Stimulated activated naive CD4-positive, alpha-beta T cell treated with Interleukin-2 at 50 U/mL for 16 hours (primary cell): ENCODE measurements around the gene FMNL2.

Source experiments
- DNase-seq: peaks from one replicate; lab custom pipeline; 2025; lab: John Stamatoyannopoulos, UW

FMNL2 gene

DNA sequence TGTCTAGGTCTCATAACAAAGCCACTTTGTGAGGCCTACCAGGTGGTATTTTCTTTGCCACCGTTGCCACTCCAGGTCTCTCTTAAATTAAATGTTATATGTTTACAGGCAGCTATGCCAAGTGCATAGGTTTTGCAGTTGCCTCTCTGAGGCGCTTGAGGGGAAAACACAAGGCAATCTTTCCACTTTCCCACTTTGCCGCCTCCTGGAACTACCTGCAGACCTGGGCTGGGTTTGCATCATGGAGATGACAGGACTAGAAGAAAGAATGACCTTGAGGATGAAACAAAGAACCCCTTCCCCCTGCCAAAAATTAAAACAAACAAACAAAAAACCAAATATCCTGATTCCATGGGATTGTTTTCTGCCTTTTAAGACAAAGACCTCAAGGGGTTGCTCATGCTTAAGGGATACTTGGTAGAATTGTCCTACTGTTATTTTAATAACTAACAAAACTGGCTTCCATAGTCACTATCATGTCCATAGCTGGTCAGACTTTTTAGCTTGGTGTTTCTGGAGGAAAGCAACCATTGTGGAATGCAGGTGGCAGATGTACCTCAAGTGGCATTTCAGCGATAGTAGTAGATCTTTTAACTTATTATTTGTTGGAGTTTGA, 222.4 kb downstream of the FMNL2 start:
- no peak for DNase-seq

DNA sequence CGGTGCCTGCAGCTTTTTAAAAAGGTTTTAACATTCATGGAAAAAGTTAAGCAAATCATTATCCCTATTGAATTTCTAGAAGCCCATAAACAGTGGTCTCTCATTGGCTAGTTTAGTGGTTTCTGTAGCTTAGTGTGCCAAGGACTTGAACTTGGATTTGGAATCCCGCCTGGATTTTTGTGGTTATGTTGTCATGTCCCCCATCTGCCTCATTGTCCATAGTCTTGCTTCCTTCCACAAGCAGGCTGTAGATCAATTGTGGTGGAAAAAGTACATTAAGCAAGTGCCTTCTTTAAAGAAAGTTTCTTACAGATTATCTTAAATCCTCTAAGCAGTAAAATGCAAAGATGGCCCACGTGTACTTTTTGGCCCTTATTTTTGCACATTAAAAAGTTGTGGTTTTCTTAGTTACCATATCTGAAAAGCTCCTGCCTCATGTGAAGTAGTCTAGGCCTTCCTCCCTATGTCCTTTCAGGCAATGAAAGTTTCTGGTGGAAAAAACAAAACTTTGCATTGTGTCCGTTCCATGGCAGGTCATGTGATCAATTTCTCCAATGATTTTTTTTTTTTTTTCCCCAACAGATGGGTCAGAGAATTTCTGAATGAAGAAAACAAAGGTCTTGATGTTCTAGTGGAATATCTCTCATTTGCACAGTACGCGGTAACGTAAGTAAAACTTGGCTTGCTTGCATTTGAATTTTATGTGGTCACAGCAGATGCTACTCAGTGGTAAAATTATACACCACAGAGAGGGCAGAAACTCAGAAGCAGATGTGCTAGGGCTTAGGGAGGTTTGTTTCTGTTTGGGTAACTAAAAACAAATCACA, 223.4 kb downstream of the FMNL2 start:
- DNase-seq: no peak

DNA sequence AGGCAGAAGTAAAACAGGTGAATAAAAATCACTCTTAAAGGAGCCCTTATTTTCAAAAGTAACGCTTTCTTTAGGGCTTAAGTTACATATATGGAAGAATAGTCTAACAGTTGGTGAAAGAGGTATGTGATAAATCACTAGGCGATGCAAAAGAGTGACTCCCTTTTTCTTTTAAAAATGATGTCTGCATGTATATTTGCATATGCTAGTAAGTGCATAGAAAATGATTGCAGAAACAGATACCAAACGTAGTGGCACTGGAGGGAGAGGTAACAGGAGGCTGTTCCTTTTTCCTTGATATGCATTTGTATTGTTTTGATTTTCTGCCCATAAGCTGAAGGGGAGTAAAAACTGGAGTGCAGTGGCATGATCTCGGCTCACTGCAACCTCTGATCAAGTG, 224.0 kb downstream of the FMNL2 start:
- DNase-seq: no peak

DNA sequence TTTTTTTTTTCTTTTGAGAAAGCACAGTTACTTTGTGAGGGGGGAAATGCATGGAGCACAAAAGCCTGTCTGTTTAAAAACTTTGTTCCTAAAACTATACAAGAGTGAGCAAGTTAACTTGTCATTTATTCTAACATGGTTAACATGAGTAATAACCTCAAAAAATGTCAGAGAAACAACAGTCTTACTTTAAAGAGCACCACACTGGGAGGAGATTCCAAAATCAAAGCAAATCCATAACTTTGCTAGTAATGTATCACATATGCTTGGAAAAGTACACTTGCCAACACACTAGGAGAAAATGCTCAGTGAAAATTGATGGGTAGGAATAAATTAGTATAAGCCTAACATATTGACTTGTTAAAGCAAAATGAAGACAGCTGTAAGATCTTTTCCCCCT, 225.2 kb downstream of the FMNL2 start:
- no peak for DNase-seq

DNA sequence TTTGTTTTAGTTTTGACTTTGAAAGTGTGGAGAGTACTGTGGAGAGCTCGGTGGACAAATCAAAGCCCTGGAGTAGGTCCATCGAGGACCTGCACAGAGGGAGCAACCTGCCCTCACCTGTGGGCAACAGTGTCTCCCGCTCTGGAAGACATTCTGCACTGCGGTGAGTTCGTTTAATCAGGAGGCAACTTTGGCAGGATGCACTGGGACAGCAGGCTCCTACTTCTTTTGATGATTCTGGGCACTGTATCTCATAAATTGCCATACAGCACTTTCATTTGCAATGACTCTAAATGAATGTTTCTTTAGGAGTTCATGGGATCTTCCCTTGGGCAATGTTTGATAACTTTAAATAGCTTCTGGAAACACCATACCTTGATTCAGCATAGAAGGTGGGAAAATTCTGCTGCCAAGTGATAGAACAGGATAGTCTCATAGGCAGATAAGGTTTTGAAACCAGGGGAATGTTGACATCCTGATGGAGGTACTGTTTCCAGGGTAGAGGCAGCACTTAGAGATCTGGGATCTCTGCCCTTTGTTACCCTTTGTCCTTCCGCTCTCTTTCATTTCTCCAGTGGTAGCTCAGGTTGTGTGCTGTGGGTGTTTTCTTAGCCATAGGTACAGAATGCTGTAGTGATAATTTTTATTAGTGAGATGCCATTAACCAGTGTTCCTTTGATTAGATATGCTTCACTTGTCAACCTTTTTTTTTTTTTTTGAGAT, 226.1 kb downstream of the FMNL2 start:
- DNase-seq: no peak

DNA sequence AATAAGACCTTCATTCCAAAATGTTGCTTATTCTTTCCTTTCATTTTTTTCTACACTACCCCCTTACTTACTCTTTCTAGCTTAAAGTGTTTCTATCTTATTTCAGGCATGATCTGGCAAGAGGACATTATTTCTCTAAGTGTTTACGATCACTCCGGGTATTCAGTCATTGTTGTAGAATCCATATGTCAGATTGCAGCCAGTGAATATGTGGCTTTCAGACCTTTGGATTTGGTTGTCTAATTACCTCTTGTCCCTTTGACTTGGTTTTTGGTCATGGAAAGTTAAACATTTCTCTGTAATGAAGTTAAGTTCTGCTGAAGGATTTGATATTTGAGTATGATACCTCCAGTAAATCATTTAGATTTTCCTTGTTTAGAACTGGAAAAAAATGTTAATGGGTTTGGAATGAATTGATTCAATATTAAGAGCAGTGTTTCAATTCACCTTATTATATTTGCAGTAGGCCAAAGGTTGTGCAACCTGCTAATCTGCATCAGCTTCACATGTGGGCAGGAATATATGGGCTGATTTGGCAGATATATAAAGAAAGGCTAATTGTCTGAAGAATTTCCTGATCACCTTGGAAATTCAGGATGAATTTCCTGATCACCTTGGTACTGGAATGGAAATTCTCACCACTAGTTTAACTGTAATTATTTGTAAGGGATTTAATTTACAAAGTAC, 227.4 kb downstream of the FMNL2 start:
- DNase-seq: no peak

DNA sequence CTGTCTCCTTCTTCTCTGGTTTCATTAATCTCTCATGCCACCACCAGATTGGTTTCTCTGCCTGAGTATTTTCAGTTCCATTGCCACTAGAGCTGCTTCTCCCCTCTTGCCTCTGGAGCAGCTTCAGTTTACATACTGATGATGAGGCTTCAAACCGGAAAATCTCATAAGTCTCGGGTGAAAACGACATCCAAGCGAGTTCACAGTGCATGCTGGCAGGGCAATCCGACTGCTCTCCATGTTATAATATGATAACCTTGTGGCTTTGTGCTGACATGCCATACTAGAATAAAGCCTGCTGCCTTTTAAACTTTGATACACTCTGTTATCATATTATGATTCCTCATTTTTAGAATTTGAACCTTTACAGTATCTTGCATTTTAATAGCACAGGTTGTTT, 228.8 kb downstream of the FMNL2 start:
- no peak for DNase-seq

DNA sequence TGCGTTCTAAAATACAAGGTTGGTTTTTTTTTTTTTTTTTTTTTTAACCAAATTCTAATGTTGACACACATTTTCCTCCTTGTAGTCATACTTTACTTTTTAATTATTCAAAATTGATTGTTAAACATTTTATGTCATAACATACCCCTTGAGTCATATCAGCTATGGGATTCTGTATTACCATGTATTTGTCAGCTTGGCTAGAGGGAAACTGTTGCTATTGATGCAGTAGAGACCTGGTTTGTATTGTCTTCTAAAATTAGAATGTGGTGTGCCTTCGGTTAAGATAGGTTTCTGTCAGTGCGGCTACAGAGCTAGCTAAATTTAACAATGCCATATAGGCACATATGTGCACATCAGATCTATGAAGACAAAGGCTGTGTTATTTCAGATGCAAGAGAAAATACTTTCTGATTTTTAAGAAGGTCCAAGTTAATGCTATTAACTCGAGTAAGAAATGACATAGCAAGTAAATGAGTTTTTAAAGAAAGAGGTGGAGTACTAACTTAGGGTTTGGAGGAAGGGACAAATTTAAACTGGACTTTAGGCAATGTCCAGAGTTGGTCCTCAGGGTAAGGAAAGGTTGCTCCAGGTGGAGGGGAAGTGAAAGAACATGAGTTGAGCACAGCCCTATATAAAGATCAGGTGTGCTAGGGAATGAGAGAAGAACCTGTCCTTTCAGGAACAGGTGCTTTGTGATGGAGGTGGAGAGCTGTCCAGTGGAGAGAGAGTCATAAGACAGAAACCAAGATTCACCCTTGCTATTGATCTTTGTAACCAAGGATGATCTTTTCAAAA, 230.0 kb downstream of the FMNL2 start:
- no peak for DNase-seq

DNA sequence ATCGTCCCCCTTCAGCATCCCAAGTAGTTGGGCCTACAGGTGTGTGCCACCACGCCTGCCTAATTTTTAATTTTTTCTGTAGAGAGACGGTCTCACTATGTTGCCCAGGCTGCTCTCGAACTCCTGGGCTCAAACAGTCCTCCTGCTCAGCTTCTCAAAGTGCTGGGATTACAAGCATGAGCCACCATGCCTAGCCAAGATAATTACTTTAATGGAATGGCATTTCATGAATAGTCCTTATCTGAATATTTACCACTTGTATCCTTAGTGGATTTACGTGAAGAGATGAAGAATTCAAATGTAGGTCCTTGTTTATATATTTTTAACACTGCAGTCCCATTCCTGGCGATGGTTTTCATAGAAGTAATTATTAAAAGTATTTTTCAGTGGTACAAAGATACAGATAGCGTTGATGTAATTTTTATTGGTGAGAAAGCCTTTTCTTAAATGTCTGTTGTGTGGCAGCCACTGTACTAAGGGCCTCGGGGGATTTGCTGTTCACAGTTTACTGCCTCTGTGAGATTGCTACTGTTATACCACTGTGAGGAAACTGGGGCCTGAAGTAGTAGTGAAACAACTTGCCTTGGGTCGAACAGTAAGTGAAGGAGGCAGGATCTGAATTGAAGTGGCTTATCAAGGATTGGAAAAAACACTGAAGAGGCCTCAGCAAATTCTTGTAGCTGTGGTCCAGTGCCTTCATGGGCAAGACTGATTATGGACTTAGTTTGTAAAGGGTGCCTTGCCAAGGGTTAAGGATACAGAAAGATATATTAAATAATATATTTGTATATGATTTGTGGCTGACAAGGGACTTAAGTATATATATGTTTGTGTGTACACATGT, 231.1 kb downstream of the FMNL2 start:
- DNase-seq: no peak

DNA sequence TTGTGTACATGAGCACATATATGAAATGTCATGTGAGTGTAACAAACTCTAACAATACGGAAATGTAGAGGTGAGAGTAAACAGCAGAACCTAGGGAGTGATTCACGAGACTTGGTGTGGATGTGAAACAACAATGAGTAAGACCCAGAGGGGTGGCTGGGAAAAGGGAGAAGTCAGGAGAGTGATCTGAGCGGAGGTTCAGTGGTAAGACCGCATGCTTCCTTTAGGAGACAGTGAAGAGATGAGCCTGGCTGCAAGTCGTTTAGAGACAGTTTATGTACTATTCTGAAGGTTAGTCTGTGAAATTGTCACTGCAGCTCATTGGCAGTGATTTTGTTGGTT, 231.7 kb downstream of the FMNL2 start:
- no peak for DNase-seq

DNA sequence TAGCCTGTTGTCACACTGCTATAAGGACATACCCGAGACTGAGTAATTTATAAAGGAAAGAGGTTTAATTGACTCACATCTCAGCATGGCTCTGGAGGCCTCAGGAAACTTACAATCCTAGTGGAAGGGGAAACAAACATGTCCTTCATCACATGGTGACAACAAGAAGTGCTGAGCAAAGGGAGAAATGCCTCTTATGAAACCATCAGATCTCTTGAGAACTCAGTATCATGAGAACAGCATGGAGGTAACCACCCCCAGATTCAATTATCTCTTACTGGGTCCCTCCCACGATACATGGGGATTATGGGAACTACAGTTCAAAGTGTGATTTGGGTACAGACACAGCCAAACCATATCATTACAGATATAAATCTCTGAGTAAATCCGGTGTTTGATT, 233.6 kb downstream of the FMNL2 start:
- no peak for DNase-seq

DNA sequence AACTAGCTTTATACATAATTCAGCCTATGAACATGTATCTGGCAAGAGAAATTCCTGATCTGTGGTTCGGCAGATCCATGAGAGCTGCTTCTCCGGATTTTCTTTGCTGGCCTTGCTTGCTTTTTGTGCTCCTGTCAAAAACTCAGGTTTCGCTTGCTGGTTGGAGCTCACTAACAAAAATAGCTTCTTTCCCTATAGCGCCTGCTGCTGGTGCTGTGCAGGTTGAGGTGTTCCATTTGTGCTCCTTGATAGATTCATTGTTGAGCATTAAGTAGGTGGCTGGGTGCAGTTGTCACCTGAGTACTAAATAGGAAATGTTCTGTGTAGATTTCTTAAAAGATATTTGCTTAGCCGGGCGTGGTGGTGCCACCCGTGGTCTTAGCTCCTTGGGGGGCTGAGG, 234.2 kb downstream of the FMNL2 start:
- DNase-seq: no peak

DNA sequence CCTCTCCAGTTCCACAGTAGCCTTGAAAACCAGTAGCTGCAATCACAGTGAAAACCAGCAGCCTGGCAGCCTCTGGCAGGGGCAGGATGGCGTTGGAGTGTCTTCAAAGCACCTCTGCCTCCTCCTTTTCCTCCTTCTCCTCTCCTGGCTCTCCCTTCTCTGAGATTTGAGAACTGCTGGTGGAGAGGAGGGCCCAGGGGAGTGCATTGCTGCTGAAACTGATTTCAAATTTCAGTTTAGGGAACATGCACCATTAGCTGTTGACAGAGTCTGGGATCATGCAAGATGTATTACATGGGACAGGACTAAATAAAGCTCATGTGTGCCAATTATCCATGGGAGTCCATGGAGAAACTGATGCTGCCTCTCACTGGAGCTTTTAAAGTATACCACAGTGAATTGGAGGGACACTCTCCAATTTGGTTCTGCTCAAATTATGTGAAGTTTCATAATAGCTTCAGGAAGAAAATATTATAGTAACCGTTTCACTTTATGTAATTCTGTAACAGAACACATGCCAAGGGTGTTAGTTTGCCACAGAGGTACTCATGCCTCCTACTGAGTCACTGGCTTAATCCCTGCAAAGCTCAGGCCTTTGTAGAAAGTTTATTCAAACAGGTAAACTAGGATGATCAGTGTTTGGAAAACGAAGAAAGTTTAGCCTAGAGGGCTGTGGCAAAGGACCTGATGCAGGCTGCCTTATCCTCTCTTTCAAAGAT, 236.2 kb downstream of the FMNL2 start:
- DNase-seq: no peak

DNA sequence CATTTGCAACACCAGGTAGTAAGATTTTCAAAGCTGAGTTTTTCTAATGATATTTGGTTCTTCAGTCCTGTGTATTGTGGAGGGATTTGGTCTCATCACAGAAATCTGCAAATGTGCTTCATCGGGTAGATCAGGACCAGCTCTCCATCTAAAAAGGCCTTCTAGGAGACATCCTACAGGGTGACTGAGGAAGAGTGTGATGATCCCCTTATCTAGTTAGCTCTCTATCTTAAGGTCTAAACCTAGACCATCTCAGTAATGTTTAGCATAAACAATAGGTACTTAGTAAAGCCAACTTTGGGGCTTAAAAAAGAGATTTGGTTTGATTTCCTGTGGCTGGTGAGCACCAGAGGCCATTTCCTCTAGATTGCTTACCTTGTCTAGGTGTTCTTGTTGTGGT, 237.1 kb downstream of the FMNL2 start:
- DNase-seq: no peak

DNA sequence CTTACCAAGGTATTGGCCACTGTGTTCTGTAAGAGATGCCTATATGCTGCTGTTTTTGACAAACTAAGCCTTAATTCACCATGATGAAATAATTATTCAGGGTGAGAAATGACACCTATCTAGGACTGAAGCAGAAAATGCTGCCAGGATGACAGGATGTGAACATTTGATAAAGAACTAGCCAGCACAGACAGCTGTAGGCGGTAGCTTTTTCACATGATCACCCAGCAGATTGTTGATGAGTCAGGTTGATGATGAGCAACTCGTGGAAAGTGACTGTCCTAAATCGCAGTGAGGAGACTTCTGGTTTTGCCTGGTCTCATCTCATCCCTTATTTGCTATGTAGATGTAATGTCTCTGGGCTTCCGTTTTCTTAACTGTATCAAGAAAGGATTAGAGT, 238.2 kb downstream of the FMNL2 start:
- peak; percentile 31 for DNase-seq

DNA sequence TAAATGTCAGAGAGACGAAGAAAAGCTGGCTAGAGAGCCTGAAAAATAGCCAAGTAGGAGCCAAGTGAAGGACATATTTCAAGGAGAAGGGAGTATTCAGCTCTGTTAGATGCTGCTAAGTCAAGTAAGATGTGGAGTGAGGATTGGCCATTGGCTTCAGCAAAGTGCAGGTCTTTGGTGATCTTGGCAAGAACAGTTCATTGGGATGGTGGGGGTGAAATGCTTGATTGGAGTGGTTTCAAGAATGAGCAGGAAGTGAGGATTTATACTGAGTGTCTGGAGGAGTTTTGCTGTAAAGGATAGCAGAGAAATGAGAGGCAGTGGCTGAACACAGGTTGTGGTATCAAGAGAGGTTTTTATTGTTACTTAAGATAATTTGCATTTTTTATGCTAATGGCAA, 242.6 kb downstream of the FMNL2 start:
- DNase-seq: no peak

DNA sequence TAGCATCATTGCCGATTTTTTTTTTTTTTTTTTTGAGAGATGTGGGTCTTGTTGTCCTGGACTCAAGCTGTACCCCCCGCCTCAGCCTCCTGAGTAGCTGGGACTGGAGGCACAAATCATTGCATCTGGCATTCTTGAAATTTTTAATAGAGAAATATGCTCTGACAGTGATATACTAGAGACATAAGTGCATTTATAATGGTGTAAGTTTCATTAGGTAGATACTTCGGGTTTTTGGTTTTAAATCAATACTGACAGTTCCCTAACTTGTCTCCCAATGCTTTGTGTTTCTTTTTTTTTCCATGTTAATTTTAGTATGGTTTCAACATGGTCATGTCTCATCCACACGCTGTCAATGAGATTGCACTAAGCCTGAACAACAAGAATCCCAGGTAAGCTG, 243.6 kb downstream of the FMNL2 start:
- DNase-seq: no peak

DNA sequence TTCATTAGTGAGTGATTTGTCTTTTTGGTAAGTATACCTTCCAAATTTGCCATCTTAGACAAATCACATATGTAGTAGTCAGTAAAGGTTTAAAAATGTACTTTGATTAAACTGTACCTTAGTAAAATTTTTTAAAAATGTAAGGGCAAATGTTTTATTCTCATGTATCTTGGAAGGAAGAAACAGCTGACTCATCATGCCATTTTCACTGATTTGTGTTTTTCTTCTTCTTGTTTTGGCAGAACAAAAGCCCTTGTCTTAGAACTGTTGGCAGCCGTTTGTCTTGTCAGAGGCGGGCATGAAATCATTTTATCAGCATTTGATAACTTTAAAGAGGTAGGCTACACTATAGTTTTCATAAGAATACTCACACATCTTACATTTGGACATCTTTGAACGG, 245.7 kb downstream of the FMNL2 start:
- no peak for DNase-seq

DNA sequence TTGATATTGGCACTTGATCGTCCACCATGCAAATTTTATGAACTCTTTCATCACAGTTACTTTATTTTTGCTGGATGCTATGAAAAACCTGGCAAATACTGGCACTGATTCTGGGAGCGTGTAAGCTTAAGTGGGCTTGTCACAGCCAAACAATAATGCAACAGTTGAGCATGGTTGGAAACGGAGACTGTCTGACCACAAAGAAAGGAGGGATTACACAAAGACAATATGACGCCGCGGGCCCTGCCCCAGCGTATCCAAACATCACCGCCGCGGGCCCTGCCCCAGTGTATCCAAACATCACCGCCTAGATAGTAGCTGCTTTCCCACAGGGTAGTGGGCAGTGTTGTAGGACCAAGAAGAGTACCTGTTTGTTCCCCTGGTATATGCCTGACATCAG, 246.4 kb downstream of the FMNL2 start:
- no peak for DNase-seq

DNA sequence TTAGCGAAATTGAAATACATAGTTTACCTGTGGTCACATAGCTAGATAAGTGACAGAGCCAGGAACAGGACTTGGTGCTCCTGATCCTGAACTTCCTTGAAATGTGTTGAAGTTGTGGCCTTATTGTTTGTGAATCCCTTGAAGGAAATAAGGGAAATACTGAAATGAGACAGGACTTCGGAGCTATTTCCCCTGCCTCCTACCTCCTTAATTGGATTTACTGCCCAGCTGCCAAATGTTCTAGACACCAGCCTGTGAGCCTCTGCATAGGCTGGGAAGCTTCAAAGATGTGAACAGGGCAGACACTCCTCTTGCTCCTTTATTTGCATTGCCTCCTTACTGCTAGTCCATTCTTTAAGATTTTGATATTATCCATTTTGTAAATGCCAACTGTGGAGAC, 247.1 kb downstream of the FMNL2 start:
- DNase-seq: no peak
